Rectal smooth muscle tissue (tissue), 1 donor: ENCODE data around the gene LYPD3.
"Not testable (repeated sequence)": the region's sequence is repeated elsewhere in the genome, so short reads cannot be mapped to it uniquely, and the experiment has no call there.

Source experiments
- H3K27ac ChIP-seq: one replicate; pipeline ENCODE4 v1.7.0; 2013; ENCODE audit warnings: low read depth, low read length, inconsistent platforms
- H3K27me3 ChIP-seq: one replicate; pipeline ENCODE4 v1.7.0; 2013; ENCODE audit warnings: low read length; ENCODE audit not compliant: control insufficient read depth, insufficient read depth
- H3K36me3 ChIP-seq: one replicate; pipeline ENCODE4 v1.7.0; 2013; ENCODE audit warnings: low read length; ENCODE audit not compliant: control insufficient read depth, insufficient read depth
- H3K4me1 ChIP-seq: one replicate; pipeline ENCODE4 v1.7.0; 2013; ENCODE audit warnings: low read length; ENCODE audit not compliant: control insufficient read depth, insufficient read depth
- H3K4me3 ChIP-seq: one replicate; pipeline ENCODE4 v1.7.0; 2013; ENCODE audit warnings: low read length
- H3K9ac ChIP-seq: one replicate; pipeline ENCODE4 v1.7.0; 2013; ENCODE audit warnings: low read length

Gene LYPD3

GRCh38 chr19:43465468-43466120, at the start of gene LYPD3:
Gene LYPD3 (minus strand): TSS chr19:43465608. CDS start chr19:43465571, 37 bp downstream.
- Histone ChIP-seq H3K9ac (peak within 1 kb of the TSS; percentile 64), H3K27me3 (no peaks in the 10 kb centered on the region), H3K36me3 (no peaks in the 10 kb centered on the region), H3K4me3 (peak within 1 kb of the TSS; percentile 91), H3K27ac (peak within 1 kb of the TSS; percentile 94), H3K4me1 (peaks cover 5% of the 10 kb centered on the region)

GRCh38 chr19:43512399-43512798, 47.0 kb upstream of the LYPD3 start:
- not testable (repeated sequence) for H3K9ac ChIP-seq, H3K4me1 ChIP-seq, H3K27me3 ChIP-seq, H3K27ac ChIP-seq, H3K4me3 ChIP-seq
- peaks cover 17% of the 10 kb centered on the region for H3K36me3 ChIP-seq

DNA sequence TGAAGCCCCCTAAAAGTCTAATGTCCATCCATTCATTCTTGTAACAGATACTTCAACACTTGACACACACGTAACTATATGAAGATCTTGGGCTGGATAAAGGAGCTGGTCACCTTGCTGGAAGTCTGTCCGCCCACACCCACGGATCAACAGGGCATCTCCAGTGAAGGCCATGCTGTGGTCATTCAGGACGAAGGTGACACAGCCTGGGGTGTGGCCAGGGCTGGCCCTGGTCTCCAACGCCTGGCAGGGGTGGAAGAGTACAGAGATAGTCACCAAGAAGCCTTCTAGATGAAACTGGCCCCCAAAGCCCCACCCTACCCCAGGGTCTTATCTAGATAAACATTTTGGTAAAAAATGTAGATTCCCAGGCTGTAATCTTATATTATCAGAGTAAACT, 45.9 kb upstream of the LYPD3 start:
- Histone ChIP-seq H3K27me3 (no peaks in the 10 kb centered on the region), H3K4me3 (no peak overlapping the region), H3K4me1 (no peaks in the 10 kb centered on the region), H3K36me3 (peaks cover 17% of the 10 kb centered on the region), H3K27ac (no peak overlapping the region), H3K9ac (no peak overlapping the region)

GRCh38 chr19:43510713-43511112, 45.3 kb upstream of the LYPD3 start:
- Histone ChIP-seq H3K9ac (no peak overlapping the region), H3K4me1 (no peaks in the 10 kb centered on the region), H3K4me3 (no peak overlapping the region), H3K27me3 (no peaks in the 10 kb centered on the region), H3K36me3 (peaks cover 17% of the 10 kb centered on the region), H3K27ac (no peak overlapping the region)

GRCh38 chr19:43507880-43508279, 42.5 kb upstream of the LYPD3 start:
- Histone ChIP-seq H3K27ac (no peak overlapping the region), H3K36me3 (peaks cover 17% of the 10 kb centered on the region), H3K9ac (no peak overlapping the region), H3K4me3 (no peak overlapping the region), H3K4me1 (no peaks in the 10 kb centered on the region), H3K27me3 (no peaks in the 10 kb centered on the region)

DNA sequence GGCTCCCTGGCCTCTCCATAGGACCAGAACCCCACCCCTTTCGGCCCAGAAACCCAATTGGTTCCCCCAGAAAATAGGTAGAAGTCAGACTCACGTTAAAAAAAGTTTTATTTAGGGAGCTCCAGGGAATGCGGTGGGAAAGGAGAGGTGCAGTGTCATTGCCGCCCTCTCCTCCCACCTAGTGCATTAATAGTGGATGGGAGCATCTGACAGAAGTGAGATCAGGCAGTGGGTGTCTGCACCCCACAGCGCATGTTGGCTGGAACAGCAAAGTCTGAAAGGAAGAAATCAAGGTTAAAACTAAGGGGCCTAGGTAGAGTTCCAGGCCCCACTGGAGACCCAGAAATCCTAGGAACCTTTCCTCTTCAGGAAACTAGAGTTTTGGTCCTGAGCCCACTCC, 41.2 kb upstream of the LYPD3 start:
- no peak overlapping the region for H3K27ac ChIP-seq
- H3K27me3 ChIP-seq = no peaks in the 10 kb centered on the region
- H3K4me3 ChIP-seq = no peak overlapping the region
- H3K36me3 ChIP-seq = peaks cover 17% of the 10 kb centered on the region
- H3K9ac ChIP-seq = no peak overlapping the region
- no peaks in the 10 kb centered on the region for H3K4me1 ChIP-seq

DNA sequence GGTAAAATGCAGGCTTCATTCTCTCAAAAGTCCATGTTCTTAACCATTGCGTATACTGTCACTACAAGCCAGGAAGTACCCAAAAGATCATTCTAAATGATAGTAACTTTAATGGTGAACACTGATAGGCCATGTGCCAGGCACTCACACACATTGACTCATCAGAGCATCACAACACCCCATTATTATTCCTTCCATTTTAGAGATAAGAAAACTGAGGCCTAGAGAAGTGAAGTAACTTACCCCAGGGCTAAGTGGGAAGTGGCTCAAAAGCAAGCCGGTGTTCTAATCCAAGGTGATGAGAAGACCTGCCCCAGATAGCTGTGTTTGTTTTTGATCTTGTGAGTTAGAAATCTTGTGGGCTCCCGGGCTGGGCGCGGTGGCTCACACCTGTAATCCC, 40.5 kb upstream of the LYPD3 start:
- H3K4me3 ChIP-seq = no peak overlapping the region
- H3K27ac ChIP-seq = no peak overlapping the region
- no peaks in the 10 kb centered on the region for H3K27me3 ChIP-seq
- no peak overlapping the region for H3K9ac ChIP-seq
- no peaks in the 10 kb centered on the region for H3K4me1 ChIP-seq
- peaks cover 12% of the 10 kb centered on the region for H3K36me3 ChIP-seq

- Histone ChIP-seq H3K9ac (no peak overlapping the region), H3K27me3 (no peaks in the 10 kb centered on the region), H3K36me3 (peaks cover 8% of the 10 kb centered on the region), H3K27ac (peak overlapping the region; percentile 70), H3K4me3 (peak overlapping the region; percentile 81), H3K4me1 (no peaks in the 10 kb centered on the region)
Measured at GRCh38 chr19:43505186-43505456, 39.7 kb upstream of the LYPD3 start.

DNA sequence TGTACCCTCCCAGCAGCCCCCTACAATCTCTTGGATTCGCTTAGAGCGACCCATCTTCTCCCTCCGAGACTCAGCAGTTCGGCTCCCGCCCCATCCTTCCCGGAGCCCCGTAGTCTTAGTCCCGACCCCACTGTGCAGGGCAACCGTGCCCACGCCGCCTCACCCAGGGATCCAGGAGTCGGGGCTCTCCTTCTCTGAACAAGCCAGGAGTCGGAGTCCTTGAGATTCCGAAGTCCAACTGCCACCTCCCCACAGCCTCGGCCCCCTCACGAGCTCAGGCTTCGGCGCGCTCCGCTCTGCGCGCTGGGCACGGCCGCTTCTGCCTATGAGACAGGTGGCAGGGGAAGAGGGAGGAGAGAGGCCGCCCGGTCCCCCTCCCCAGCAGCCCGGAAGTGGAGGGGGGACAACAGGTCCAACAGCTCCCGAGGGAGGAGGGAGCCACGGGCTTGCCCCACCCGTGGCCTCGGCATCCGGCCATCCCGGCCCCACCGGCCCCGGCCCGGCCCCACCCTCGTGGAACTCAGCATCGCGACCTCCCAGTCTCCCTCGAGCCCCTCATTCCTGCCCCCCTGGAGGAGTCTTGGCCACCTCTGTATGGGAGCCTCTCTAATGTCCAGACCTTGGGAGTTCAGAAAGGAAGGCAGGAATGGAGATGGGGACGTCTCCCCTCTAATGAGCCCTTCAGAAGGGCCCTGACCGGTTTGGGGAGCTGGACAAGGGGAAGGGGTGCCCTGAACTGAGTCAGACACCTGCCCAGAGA, 39.2 kb upstream of the LYPD3 start, which contains the start of gene PHLDB3:
Gene PHLDB3 (minus strand): TSS at position 321 of the 760 bp plus-strand sequence. CDS start 628 bp downstream, outside the sequence.
- Histone ChIP-seq H3K36me3 (peaks cover 3% of the 10 kb centered on the region), H3K27me3 (no peaks in the 10 kb centered on the region), H3K4me1 (no peaks in the 10 kb centered on the region), H3K27ac (peak within 1 kb of the TSS; percentile 86), H3K9ac (peak within 1 kb of the TSS; percentile 46), H3K4me3 (peak within 1 kb of the TSS; percentile 81)

DNA sequence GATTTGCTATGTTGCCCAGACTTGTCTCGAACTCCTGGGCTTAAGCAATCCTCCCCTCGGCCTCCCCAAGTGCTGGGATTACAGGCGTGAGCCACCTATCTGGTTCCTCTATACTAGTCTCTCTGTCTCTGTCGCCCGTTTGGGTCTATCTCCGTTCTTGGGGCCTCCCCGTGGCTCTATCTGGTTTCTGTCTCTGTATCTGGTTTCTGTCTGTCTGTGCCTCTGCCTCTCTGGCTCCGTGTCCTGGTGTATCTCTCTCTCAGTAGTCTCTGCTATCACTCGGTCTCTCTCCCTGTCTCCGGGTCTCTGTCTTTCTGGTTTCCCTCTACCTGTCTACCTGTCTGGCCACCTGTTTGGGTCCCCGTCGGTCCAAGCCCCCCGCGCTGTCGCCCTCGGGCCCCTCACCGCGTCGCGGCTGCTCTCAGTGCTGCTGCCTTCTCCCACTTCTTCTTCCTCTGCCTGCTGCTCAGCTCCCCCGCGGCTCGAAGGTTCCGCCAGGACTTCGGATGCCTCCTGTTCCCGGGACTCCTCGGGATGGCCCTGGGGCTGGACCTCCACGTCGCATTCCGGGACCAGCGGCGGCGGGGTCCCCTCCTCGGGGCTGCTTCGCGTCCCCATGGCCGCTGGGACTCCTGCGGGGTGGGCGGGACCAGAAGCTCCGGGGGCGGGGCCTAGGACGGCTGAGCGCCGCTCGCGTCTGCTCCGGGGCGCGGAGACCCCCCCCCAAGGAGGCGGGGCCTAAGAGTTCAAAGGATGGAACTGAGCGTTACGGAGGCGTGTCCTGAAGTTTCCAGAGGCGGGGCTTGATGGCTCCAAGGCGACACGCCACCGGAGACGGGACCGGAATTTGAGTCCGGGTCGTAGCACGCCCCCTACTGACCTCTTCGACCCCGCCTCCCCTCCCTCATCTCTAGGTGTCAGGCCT, 38.4 kb upstream of the LYPD3 start:
- Histone ChIP-seq H3K27ac (peak overlapping the region; percentile 86), H3K27me3 (no peaks in the 10 kb centered on the region), H3K9ac (peak overlapping the region; percentile 46), H3K4me1 (no peaks in the 10 kb centered on the region), H3K36me3 (peaks cover 3% of the 10 kb centered on the region), H3K4me3 (peak overlapping the region; percentile 81)

- Histone ChIP-seq H3K36me3 (no peaks in the 10 kb centered on the region), H3K9ac (no peak overlapping the region), H3K4me3 (peak overlapping the region; percentile 1), H3K4me1 (no peaks in the 10 kb centered on the region), H3K27ac (no peak overlapping the region), H3K27me3 (no peaks in the 10 kb centered on the region)
Measured at GRCh38 chr19:43502419-43502976, 37.1 kb upstream of the LYPD3 start.
